GM20431 (cell line): Measurements from ENCODE around the gene INSL6.
"Not testable (repeated sequence)": the region's sequence is repeated elsewhere in the genome, so short reads cannot be mapped to it uniquely, and the experiment has no call there.

Source experiments
- in situ Hi-C: fragments of 300-500 bp; cut with MseI, MboI; formaldehyde crosslinking; loops from one replicate; pipeline ENCODE4 v1.15.0; 2020; ENCODE audit warnings: low sequenced_read_pairs; ENCODE audit not compliant: unreplicated experiment

Gene INSL6, protein sequence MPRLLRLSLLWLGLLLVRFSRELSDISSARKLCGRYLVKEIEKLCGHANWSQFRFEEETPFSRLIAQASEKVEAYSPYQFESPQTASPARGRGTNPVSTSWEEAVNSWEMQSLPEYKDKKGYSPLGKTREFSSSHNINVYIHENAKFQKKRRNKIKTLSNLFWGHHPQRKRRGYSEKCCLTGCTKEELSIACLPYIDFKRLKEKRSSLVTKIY

GRCh38 chr9:5185220-5185840 is at the start of gene INSL6:
Gene INSL6 (minus strand): TSS chr9:5185639. CDS start chr9:5185602, 37 bp downstream.
- in situ Hi-C loops = no loop called here

DNA sequence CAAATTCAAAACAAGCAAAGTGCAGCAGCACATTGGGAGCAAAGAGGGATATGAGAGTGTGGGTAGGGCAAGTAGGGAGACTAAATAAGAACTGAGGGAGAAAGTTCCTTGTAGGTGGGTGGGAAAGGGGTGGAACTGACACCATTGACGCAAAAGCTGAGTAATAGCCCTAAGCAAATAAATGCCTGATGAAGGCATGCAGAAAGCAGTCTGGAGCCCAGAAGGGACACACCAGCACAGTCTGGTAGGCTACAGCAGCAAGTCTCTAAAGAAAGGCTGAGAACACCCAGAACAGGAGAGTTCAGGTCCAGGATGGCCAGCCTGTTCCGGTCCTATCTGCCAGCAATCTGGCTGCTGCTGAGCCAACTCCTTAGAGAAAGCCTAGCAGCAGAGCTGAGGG is 45.8 kb upstream of the INSL6 start, which contains the start of gene INSL4:
INSL4 (plus strand) TSS at position 208 of the 400 bp plus-strand sequence; CDS start at position 313, 105 bp downstream.
- in situ Hi-C loops = no loop called here

- in situ Hi-C loops = no loop called here
Measured at GRCh38 chr9:5230554-5230953, 45.1 kb upstream of the INSL6 start.

- in situ Hi-C loops = no loop called here
Measured at GRCh38 chr9:5205071-5205470, 19.6 kb upstream of the INSL6 start.

- in situ Hi-C loops = no loop called here
Measured at GRCh38 chr9:5195463-5195862, 10.0 kb upstream of the INSL6 start.

GRCh38 chr9:5193345-5193744 is 7.9 kb upstream of the INSL6 start:
- in situ Hi-C loops = no loop called here

- in situ Hi-C loops = no loop called here
Measured at GRCh38 chr9:5191985-5192384, 6.5 kb upstream of the INSL6 start.

- in situ Hi-C loops = no loop called here
Measured at GRCh38 chr9:5188060-5188984, 2.9 kb upstream of the INSL6 start.

- in situ Hi-C loops = no loop called here
Measured at GRCh38 chr9:5186416-5187169, 1.2 kb upstream of the INSL6 start.

DNA sequence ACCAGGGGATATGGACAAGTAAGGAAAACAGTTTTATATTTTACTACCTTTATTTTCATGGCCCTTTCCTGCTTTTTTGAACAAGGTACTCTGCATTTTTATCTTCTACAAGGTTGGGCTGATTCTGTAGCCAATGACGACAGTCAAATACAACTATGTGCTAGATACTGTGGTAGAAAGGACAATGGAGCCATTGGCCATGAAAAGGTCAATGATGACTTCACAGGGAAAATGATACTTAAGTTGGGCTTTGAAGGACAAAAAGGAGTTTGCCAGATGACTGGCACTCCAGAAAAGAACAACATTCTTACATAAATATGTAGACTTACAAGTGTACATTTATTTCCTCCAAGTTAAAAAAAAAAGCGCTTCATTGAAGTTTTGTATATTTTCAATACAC is 663 bp downstream of the INSL6 start:
- in situ Hi-C loops = no loop called here

DNA sequence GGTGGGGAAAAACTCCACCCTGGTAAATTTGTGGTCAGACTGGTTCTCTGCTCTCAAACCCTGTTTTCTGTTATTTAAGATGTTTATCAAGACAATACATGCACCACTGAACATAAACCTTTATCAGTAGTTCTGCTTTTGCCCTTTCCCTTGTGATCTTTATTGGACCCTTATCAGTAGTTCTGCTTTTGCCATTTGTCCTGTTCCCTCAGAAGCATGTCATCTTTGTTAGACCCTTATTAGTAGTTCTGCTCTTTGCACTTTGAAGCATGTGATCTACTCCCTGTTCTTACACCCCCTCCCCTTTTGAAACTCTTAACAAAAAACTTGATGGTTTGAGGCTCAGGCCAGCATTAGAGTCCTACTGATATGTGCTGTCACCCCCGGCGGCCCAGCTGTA is 4.8 kb downstream of the INSL6 start:
- in situ Hi-C loops = not testable (repeated sequence)

GRCh38 chr9:5178126-5178805 is 7.2 kb downstream of the INSL6 start:
- in situ Hi-C loops = no loop called here

- in situ Hi-C loops = no loop called here
Measured at GRCh38 chr9:5146241-5146640, 39.2 kb downstream of the INSL6 start.

- in situ Hi-C loops = no loop called here
Measured at GRCh38 chr9:5144217-5144616, 41.2 kb downstream of the INSL6 start.

DNA sequence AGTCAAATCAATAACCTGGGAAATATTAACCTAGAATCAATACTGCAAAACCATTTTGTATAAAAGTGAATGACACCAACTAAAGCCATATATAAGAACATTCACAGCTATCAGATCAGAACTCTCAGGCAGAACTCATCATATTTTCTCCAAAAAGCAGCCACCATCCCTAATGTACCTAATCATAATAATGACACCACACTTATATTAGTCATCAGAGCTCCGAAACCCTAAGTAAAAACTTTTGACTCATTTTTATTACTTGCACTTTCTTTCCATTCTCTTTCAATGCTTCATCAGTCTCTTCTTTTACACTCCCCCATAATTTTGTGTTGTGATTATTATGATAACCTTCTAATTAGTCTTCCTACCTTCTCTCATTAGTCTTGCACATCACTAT is 45.3 kb downstream of the INSL6 start:
- in situ Hi-C loops = no loop called here

DNA sequence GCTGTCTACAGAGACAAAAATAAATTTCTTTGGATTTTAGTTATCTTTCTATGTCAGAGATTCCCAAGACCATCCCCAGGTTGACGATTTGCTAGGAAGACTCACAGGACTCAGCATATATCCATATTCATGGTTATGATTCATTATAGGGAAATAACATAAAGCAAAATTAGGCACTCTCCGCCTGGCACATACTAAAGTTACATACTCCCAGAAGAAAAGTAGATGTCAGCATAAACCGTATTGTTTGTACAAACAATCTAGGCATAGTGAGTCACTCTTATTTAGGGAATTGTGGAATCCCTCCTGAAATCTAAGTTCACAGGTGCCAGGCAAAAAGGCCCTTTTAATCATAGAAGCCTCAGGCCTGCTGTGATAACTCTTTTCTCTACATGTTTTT is 62.9 kb downstream of the INSL6 start:
- in situ Hi-C loops = no loop called here

DNA sequence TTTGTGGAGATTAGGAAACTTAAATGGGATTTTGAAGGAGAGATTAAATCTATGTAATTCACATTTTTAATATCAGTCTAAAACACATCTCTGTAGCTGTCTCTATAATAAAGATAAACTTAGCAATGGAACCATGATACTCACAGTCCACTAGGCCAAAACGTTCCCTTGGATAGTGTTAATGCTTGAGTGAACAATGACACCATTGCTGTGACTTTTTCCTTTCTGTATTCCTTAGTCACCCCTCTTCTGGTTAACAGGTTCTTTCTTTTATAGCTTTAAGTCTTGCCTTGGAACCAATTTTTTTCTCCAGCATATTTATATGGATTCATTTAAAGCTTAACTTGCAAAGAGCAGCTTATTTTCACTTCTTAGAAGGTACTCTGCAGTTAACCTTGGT is 63.3 kb downstream of the INSL6 start:
- in situ Hi-C loops = no loop called here

DNA sequence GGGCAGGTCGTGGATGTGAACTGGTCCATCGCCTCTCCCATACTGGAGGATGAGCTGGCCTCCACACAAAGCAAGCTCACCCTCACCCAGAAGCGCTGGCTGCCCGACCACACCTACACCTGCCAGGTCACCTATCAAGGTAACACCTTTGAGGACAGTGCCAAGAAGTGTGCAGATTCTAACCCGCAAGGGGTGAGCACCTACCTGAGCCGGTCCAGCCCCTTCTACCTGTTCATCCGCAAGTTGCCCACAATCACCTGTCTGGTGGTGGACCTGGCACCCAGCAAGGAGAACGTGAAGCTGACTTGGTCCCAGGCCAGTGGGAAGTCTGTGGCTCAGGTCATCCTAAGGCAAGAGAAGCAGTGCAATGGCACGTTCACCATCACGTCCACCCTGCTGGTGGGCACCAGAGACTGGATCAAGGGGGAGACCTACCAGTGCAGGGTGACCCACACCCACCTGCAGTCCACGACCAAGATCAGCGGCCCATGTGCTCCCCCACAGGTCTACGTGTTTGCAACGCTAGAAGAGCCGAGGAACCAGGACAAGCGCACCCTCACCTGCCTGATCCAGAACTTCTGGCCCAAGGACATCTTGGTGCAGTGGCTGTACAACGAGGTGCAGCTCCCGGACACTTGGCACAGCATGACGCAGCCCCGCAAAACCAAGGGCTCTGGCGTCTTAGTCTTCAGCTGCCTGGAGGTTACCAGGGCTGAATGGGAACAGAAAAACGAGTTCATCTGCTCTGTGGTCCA is 71.3 kb downstream of the INSL6 start:
- in situ Hi-C loops = no loop called here
